ENCODE data around the gene ZNF335.

GRCh38 chr20:46014517-46015396 lies 42.8 kb upstream of the ZNF335 start:
- TF ChIP-seq, protein P1, sequence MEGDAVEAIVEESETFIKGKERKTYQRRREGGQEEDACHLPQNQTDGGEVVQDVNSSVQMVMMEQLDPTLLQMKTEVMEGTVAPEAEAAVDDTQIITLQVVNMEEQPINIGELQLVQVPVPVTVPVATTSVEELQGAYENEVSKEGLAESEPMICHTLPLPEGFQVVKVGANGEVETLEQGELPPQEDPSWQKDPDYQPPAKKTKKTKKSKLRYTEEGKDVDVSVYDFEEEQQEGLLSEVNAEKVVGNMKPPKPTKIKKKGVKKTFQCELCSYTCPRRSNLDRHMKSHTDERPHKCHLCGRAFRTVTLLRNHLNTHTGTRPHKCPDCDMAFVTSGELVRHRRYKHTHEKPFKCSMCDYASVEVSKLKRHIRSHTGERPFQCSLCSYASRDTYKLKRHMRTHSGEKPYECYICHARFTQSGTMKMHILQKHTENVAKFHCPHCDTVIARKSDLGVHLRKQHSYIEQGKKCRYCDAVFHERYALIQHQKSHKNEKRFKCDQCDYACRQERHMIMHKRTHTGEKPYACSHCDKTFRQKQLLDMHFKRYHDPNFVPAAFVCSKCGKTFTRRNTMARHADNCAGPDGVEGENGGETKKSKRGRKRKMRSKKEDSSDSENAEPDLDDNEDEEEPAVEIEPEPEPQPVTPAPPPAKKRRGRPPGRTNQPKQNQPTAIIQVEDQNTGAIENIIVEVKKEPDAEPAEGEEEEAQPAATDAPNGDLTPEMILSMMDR (conservative IDR thresholded peaks at IDR 0.05): no peak
- no peak for TF ChIP-seq ZFX (IDR thresholded peaks at IDR 0.05)
